Subcutaneous abdominal adipose tissue (tissue), 5 donors: ENCODE measurements around the gene PFDN1.

Experiments
- H3K27ac ChIP-seq: one replicate; pipeline ENCODE4 v1.7.0; 2013; ENCODE audit warnings: low read depth, mild to moderate bottlenecking, inconsistent platforms, low read length, moderate library complexity
- H3K27me3 ChIP-seq, 5 donors: one replicate each; pipeline ENCODE4 v1.7.0; 2013; ENCODE audit warnings: low read length in 5 of 5, inconsistent platforms in 1 of 5; ENCODE audit not compliant: control insufficient read depth in 5 of 5, insufficient read depth in 4 of 5
- H3K36me3 ChIP-seq, 5 donors: one replicate each; pipeline ENCODE4 v1.7.0; 2013; ENCODE audit warnings: low read length in 5 of 5; ENCODE audit not compliant: control insufficient read depth in 5 of 5, insufficient read depth in 5 of 5
- H3K4me1 ChIP-seq, 5 donors: one replicate each; pipeline ENCODE4 v1.7.0; 2013; ENCODE audit warnings: low read length in 5 of 5, mild to moderate bottlenecking in 3 of 5, moderate library complexity in 1 of 5; ENCODE audit not compliant: control insufficient read depth in 5 of 5, insufficient read depth in 5 of 5
- H3K4me3 ChIP-seq, 5 donors: one replicate each; pipeline ENCODE4 v1.7.0; 2013; ENCODE audit warnings: low read length in 5 of 5, low read depth in 1 of 5
- H3K9ac ChIP-seq, 5 donors: one replicate each; pipeline ENCODE4 v1.7.0; 2013; ENCODE audit warnings: low read length in 5 of 5, mild to moderate bottlenecking in 4 of 5, moderate library complexity in 3 of 5
- H3K9me3 ChIP-seq, 5 donors: one replicate each; pipeline ENCODE4 v1.7.0; 2013; ENCODE audit warnings: low read length in 5 of 5; ENCODE audit not compliant: control insufficient read depth in 5 of 5
- donor health status: healthy.
- donor health status: healthy.
- donor health status: healthy.
- donor health status: healthy.
- donor health status: healthy.

The PFDN1 gene

DNA sequence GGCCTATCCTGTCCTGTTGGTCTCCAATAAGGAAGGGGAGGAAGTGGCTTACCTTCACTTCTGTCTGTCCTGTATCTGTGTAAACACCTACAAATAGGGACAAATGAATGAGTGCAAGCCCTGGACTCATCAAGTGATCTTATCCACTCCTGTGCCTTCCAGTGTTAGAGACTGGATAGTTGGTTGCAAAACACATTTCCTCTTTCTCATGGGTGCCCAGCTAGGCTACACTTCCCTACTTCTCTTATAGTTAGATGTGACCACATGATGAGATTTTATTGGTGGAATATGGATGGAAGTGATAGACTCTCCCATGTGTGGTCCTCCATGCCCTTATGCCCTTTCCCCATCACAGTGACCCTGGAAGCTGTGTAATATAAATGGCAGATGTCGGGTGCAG is 16.9 kb upstream of the PFDN1 start:
- no peaks in the 10 kb centered on the region for H3K9me3 ChIP-seq
- no peaks in the 10 kb centered on the region for H3K27me3 ChIP-seq
- H3K4me1 ChIP-seq, result peaks cover 10 to 60% (median 36%) of the 10 kb centered on the region in 5 donors
- H3K36me3 ChIP-seq, result no peaks in the 10 kb centered on the region
- H3K4me3 ChIP-seq, result no peak overlapping the region
- no peak overlapping the region for H3K27ac ChIP-seq
- no peak overlapping the region for H3K9ac ChIP-seq

DNA sequence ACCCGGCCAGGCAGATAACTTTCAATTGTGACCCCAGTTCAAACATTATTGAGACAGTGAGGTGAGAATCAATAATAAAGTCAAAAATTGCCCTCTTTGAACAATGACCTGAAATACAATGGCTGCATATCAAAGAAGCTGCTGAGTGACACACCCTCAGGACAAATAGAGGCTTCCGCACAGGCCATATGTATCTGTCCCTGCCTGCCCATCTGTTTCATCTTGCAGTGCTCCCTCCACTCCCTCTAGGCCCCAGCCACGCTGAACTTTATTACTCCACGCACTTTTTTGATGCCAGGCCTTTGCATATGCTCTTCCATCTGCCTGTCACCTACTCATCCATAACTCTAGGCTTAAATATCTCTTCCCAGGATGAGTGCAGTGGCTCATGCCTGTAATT is 15.9 kb upstream of the PFDN1 start:
- Histone ChIP-seq H3K9me3 (no peaks in the 10 kb centered on the region), H3K4me1 (peaks cover 6 to 50% (median 36%) of the 10 kb centered on the region in 5 donors), H3K4me3 (no peak overlapping the region), H3K36me3 (no peaks in the 10 kb centered on the region), H3K27me3 (no peaks in the 10 kb centered on the region), H3K27ac (no peak overlapping the region), H3K9ac (no peak overlapping the region)

DNA sequence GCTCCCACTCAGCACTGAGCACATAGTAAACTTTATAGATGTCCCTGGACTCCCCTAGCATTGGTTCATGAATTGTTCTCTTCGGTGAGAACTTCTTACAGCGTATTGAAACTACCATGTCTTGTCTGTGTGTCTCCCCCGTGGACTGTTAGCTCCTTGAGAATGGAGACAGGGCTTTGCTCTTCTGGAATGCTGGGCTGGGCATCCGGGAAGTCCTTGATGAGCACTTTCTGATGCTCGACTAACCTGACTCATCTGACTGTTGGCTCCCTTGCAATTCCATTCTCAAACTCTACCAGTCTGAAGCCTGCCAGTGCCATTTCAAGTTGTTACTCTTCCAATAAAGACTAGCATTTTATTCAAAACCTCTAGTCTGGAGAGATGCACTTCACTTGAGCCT is 15.0 kb upstream of the PFDN1 start:
- H3K9me3 ChIP-seq, result no peaks in the 10 kb centered on the region
- H3K4me1 ChIP-seq, result peaks cover 3 to 43% (median 28%) of the 10 kb centered on the region in 5 donors
- no peaks in the 10 kb centered on the region for H3K27me3 ChIP-seq
- no peak overlapping the region for H3K27ac ChIP-seq
- no peaks in the 10 kb centered on the region for H3K36me3 ChIP-seq
- H3K9ac ChIP-seq, result no peak overlapping the region
- H3K4me3 ChIP-seq, result no peak overlapping the region

DNA sequence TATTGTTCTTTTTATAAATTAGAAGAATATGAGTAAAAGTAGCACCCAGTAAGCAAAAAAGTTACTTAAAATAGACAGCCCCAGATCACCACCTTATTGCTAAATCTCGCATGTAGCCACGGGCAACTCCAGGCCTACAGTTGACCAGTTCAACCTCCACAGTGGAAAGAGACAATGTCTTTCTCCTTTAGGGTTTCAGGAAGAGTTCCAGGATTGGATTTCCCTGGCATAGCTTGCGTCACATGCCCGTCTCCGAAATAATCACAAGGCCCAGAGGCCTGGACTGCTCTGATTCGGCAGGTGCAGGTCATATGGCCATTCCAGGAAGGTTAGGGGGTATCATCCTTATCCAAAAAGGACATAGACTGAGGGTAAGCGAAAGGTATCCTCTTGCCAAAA is 9.9 kb upstream of the PFDN1 start:
- H3K4me3 ChIP-seq, result no peak overlapping the region
- no peaks in the 10 kb centered on the region for H3K27me3 ChIP-seq
- H3K9ac ChIP-seq, result no peak overlapping the region
- no peaks in the 10 kb centered on the region for H3K36me3 ChIP-seq
- no peaks in the 10 kb centered on the region for H3K9me3 ChIP-seq
- H3K27ac ChIP-seq, result peak overlapping the region; percentile 81
- peaks cover 0 to 21% (median 2%) of the 10 kb centered on the region in 5 donors for H3K4me1 ChIP-seq

DNA sequence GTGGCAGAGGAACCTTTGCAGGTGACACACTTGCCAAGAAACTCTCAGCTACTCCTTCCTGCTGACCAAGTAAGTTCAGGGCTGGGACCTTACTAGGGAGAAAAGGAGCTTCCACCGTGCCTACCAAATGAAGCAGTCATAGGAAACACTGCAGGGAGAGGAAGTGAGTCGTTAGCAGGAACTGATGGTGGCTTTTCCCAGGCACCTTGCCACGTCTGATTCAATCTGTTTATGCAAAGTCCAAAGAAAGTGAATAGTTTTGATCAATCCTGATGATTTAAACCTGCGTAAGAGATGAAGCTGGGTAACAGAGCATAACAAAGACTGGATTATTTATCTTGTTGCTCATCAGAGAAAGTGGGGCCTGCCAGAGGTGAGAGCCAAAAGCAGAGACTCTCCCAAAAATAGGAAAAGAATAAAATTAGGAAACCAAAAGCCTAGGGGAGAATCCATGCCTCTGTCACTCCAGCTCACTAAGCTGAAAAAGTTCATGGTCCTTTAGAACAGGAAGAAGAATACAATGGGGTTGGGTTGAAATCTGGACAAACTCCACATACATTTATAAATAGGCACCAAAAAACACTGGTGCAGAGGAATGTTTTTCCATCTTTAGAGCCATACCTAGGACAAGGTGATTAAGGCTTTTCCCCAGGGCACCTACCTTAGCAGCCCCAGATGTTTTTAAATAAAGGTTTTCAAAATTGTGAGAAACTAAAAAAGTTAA is 9.3 kb upstream of the PFDN1 start:
- Histone ChIP-seq H3K36me3 (no peaks in the 10 kb centered on the region), H3K9me3 (no peaks in the 10 kb centered on the region), H3K27ac (peak overlapping the region; percentile 81), H3K4me3 (peak overlapping the region in 3 of 5 donors; percentile 19 to 44 (median 23)), H3K27me3 (no peaks in the 10 kb centered on the region), H3K4me1 (peaks cover 0 to 21% (median 2%) of the 10 kb centered on the region in 5 donors), H3K9ac (peak overlapping the region in 1 of 5 donors; percentile 8)

DNA sequence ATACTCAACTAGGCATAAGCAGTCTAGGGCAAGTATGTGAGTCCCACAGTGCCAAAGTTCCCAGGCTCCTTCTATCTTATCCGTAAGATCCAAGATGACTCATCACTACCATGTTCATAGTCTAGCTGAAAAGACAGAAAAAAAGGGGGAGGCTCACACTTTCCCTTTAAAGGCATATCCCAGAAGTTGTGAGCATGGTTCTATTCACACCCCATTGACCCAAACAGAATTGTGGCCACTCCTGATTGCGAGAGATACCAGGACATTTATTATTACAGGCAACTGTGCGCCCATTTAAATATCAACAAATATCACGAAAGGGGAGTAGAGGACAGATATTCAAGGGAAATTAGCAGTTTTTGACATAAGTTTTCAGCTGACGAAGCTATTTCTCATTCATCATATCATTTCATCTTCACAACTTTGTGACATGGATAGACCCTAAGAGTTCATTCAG is 8.1 kb upstream of the PFDN1 start:
- Histone ChIP-seq H3K27ac (peak overlapping the region; percentile 81), H3K4me1 (peaks cover 0 to 21% (median 2%) of the 10 kb centered on the region in 5 donors), H3K9ac (no peak overlapping the region), H3K27me3 (no peaks in the 10 kb centered on the region), H3K4me3 (no peak overlapping the region), H3K9me3 (no peaks in the 10 kb centered on the region), H3K36me3 (no peaks in the 10 kb centered on the region)

DNA sequence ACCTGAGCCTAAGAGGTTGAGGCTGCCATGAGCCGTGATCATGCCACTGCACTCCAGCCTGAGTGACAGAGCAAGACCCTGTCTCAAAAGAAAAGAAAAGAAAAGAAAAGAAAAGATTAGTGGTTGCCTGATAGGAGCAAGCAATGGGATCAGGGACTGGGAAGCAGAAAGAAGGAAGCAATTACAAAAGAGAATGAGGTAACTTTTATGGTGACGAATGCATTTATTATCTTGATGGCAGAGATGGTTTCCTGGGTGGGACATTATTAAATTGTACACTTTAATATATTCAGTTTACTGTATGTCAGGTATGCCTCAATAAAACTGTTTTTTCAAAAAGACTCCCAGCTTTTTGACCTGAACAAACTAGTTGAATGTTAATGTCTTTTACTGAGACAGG is 7.5 kb upstream of the PFDN1 start:
- Histone ChIP-seq H3K36me3 (no peaks in the 10 kb centered on the region), H3K27ac (no peak overlapping the region), H3K27me3 (no peaks in the 10 kb centered on the region), H3K4me1 (peaks cover 0 to 21% (median 2%) of the 10 kb centered on the region in 5 donors), H3K4me3 (no peak overlapping the region), H3K9ac (no peak overlapping the region), H3K9me3 (no peaks in the 10 kb centered on the region)

DNA sequence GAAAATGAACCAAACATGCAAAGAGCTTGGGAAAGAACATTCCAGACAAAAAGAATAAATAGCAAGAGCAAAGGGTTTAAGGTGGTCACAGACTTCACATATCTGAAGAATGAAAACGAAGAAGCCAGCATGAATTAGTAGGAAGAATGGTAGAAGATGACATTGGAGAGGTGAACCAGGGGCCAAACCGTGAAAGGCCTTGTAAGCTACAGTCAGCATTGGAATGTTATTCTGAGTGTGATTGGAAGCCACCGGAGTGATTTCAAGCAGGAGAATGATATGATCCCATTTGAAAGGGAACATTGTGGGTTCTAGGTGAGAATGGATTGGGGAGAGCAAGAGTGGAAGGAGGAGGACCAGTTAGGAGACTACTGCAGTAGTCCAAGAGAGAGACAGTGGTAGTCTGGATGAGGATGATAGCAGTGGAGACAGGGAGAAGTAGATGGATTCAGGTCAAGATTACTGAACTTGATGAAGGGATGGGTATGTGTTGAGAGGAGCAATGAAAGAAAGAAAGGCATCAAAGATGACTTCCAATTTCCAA is 6.9 kb upstream of the PFDN1 start:
- H3K36me3 ChIP-seq, result no peaks in the 10 kb centered on the region
- no peak overlapping the region for H3K4me3 ChIP-seq
- H3K4me1 ChIP-seq, result peaks cover 0 to 21% (median 2%) of the 10 kb centered on the region in 5 donors
- H3K27ac ChIP-seq, result no peak overlapping the region
- H3K27me3 ChIP-seq, result no peaks in the 10 kb centered on the region
- no peaks in the 10 kb centered on the region for H3K9me3 ChIP-seq
- no peak overlapping the region for H3K9ac ChIP-seq

DNA sequence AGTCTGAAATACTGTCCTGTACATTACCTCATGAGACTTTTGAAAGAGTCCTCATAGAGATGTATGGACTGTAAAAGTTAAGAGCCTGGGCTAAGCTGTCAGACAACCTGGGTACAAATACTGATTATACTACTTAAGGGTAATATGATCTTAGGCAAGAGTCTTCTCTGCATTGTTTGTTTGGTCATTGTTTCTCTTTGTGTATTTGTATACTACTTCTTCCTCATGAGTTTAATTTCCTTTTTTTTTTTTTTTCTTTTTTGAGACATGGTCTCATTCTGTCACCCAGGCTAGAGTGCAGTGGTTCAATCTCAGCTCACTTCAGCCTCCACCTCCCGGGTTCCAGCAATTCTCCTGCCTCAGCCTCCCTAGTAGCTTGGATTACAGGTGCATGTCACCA is 2.6 kb upstream of the PFDN1 start:
- no peak overlapping the region for H3K27ac ChIP-seq
- no peak overlapping the region for H3K9ac ChIP-seq
- H3K4me1 ChIP-seq, result peaks cover 0 to 30% (median 25%) of the 10 kb centered on the region in 5 donors
- no peak overlapping the region for H3K4me3 ChIP-seq
- H3K9me3 ChIP-seq, result no peaks in the 10 kb centered on the region
- H3K27me3 ChIP-seq, result no peaks in the 10 kb centered on the region
- H3K36me3 ChIP-seq, result no peaks in the 10 kb centered on the region

DNA sequence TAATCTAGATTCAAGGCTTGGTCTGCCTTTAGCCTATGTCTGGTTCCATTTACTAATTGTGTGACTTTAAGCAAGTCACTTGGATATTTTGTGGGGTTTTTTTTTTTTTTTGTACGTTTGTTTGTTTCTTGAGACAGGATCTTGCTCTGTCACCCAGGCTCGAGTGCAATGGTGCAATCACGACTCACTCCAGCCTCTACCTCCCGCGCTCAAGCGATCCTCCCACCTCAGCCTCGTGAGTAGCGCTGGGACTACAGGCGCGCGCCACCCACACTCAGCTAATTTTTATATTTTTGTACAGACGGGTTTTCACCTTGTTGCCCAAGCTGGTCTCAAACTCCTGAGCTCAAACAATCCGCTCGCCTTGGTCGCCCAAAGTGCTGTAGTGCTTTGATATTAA is 1.1 kb upstream of the PFDN1 start:
- no peaks in the 10 kb centered on the region for H3K27me3 ChIP-seq
- peaks cover 0 to 9% (median 2%) of the 10 kb centered on the region in 5 donors for H3K36me3 ChIP-seq
- H3K4me3 ChIP-seq, result no peak overlapping the region
- H3K27ac ChIP-seq, result no peak overlapping the region
- no peak overlapping the region for H3K9ac ChIP-seq
- H3K9me3 ChIP-seq, result no peaks in the 10 kb centered on the region
- H3K4me1 ChIP-seq, result peaks cover 0 to 34% (median 27%) of the 10 kb centered on the region in 5 donors
